Subcutaneous adipose tissue (tissue), 4 donors: Measurements from ENCODE around the gene MLYCD. TPM values are rescaled to one million over a fixed set of nuclear protein-coding genes. Genes with fewer than 3 reads are reported as not detected.

Experiments
- CTCF ChIP-seq: fragments of 450-650 bp; IDR thresholded peaks from one replicate; pipeline ENCODE4 v1.5.1; 2016; ENCODE audit warnings: low read depth, mild to moderate bottlenecking, control low read depth, antibody characterized with exemption, moderate library complexity
- total RNA-seq, 4 donors: library from RNA; depleted of rRNA; stranded (reverse); fragments of >200 nt; gene quantifications; one replicate each; pipeline ENCODE4 v1.1.0, GENCODE V29; 2016

The MLYCD gene
- total RNA-seq, 4 donors from 2014 or later = 10.0 to 30.9 (median 11.5) TPM

GRCh38 chr16:83942815-83943515 lies 44.0 kb downstream of the MLYCD start:
- no peak for TF ChIP-seq CTCF

GRCh38 chr16:83943516-83944050 lies 44.7 kb downstream of the MLYCD start:
- TF ChIP-seq CTCF = no peak

- no peak for TF ChIP-seq CTCF
Observed at GRCh38 chr16:83945587-83945986, 46.7 kb downstream of the MLYCD start.

GRCh38 chr16:83946154-83946780 lies 47.4 kb downstream of the MLYCD start:
- no peak for TF ChIP-seq CTCF

GRCh38 chr16:83946781-83947566 lies 48.1 kb downstream of the MLYCD start:
- no peak for TF ChIP-seq CTCF

GRCh38 chr16:83947642-83948234 lies 48.8 kb downstream of the MLYCD start:
- no peak for TF ChIP-seq CTCF
